A549 treated with ZK216348 at 1 μM for 4 hours (cell line): ENCODE results near the gene DUOXA1. TPM values are rescaled to one million over a fixed set of nuclear protein-coding genes. Genes with fewer than 3 reads are reported as not detected.

Source experiments
- total RNA-seq: library from RNA; stranded (reverse); fragments of 200-300 nt; extraction: Qiagen RNA extraction; gene quantifications from 5 replicates; pipeline ENCODE4 v1.2.3, GENCODE V29; 2022; ENCODE audit warnings: low read depth

Gene DUOXA1
- 0.07 to 0.28 TPM (median 0.08 TPM) in 4 of 5 replicates, not detected in the other for total RNA-seq

DNA sequence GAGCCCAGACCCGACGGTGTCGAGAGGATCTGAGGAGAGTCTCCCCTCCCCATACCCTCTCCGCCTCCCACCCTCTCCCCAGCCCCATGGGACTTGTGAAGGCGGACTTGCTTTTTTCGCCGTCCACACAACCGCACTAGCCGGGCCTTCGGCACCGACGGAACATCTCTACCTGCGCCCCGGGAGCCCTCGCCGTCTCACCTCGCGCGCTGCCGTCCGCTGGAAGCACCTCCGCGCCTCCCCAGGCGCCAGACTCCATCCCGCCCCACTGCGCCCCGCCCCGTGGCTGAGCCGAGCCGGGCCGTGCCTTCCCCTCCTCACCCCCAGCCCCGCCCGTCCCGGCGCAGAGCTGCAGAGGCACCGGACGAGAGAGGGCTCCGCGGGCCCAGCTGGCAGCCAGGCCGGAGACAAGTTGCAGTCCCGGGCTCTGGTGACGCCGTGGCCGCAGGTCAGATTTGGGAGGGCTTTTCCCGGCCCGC lies at the start of gene DUOXA1, which contains the start of gene DUOX1:
Gene DUOXA1 (minus strand): TSS at position 229 of the 479 bp plus-strand sequence. CDS start 6,865 bp downstream, outside the sequence.
Gene DUOX1 (plus strand): TSS at position 344 of the 479 bp plus-strand sequence. CDS start 1,973 bp downstream, outside the sequence.

DNA sequence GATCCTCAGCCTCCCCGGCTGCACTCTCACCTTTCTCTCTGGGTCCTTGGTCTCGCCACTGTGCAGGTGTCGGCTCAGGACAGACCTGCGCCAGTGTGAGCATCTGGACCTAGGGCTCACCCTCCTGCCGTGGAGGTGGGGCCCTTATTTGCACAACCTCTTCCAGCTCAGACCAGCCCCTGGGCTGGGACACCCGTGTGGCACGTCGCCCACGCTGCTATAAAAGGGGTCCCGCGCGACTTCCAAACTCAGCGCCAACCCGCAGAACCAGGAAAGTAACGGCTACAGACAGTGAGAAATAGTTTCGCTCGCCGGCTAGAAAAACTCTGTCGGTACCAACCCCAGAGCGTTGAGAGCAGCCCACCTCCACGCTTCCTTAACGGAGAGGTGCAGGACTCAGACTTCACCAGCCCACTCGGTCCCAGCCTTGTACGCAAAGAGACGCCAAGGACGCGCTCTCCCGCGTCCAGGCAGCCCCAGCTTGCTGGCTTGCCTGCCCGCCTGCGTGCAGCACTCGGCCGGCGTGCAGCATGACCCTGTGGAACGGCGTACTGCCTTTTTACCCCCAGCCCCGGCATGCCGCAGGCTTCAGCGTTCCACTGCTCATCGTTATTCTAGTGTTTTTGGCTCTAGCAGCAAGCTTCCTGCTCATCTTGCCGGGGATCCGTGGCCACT lies 15.5 kb downstream of the DUOXA1 start, which contains the start of the genes DUOX2 and DUOXA2:
Gene DUOX2 (minus strand): TSS at position 97 of the 675 bp plus-strand sequence. CDS start 761 bp downstream, outside the sequence.
Gene DUOXA2 (plus strand): TSS at position 251 of the 675 bp plus-strand sequence. CDS start 280 bp downstream, at position 531.

Other genes with a start within 250 kb of the DUOXA1 start
- not detected in 5 replicates for gene TERB2, start 173.2 kb downstream of the DUOXA1 start, total RNA-seq
- 31.9 to 36.2 TPM (median 34.4 TPM) in 5 replicates for gene SORD, start 106.7 kb downstream of the DUOXA1 start, total RNA-seq
- gene DUOX2, start 15.7 kb downstream of the DUOXA1 start, total RNA-seq, result 0.05 to 0.09 TPM (median 0.05 TPM) in 4 of 5 replicates, not detected in the other
- not detected in 5 replicates for gene DUOXA2, start 15.6 kb downstream of the DUOXA1 start, total RNA-seq
- gene DUOX1, start 115 bp upstream of the DUOXA1 start, total RNA-seq, result not detected in 5 replicates
- gene SHF, start 58.1 kb upstream of the DUOXA1 start, total RNA-seq, result 0.39 to 1.1 TPM (median 0.85 TPM) in 5 replicates
- gene SLC28A2, start 122.4 kb upstream of the DUOXA1 start, total RNA-seq, result not detected in 5 replicates
- 1.8 to 4.2 TPM (median 2.2 TPM) in 5 replicates for gene GATM, start 248.7 kb upstream of the DUOXA1 start, total RNA-seq